Stimulated activated CD4-positive, alpha-beta T cell treated with anti-CD3 and anti-CD28 coated beads, Interleukin-1b, Interleukin-23, amount 100 ng/mL, for 1 hour (primary cell): ENCODE data around the gene OR4X1.
"Not testable (repeated sequence)": the region's sequence is repeated elsewhere in the genome, so short reads cannot be mapped to it uniquely, and the experiment has no call there.

Experiments used
- DNase-seq, 2 donors: peaks; one replicate each; pipeline ENCODE4 v3.0.0-alpha.2; 2020; ENCODE audit warnings: low read depth in 2 of 2

OR4X1 gene

GRCh38 chr11:48263423-48263911, at the start of gene OR4X1:
Gene OR4X1, plus strand, starts transcription at chr11:48263861. Its CDS starts 0 bp downstream, at chr11:48263861.
- DNase-seq = no peak

GRCh38 chr11:48216510-48216909, 47.2 kb upstream of the OR4X1 start, which contains the start of gene OR4B1:
Gene OR4B1, plus strand, starts transcription at chr11:48216810. Its CDS starts 0 bp downstream, at chr11:48216810.
- DNase-seq = no peak

- no peak for DNase-seq
These were observed 34.9 kb upstream of the OR4X1 start for GRCh38 chr11:48228761-48229160.

GRCh38 chr11:48230057-48230456, 33.6 kb upstream of the OR4X1 start:
- not testable (repeated sequence) for DNase-seq

- DNase-seq = no peak
These were observed 25.9 kb upstream of the OR4X1 start for GRCh38 chr11:48237727-48238126.

GRCh38 chr11:48242501-48242900, 21.2 kb upstream of the OR4X1 start:
- no peak for DNase-seq

GRCh38 chr11:48244804-48245203, 18.9 kb upstream of the OR4X1 start, which contains the start of gene OR4X2:
Gene OR4X2, plus strand, starts transcription at chr11:48245104. Its CDS starts 0 bp downstream, at chr11:48245104.
- no peak for DNase-seq

- DNase-seq = no peak
These were observed 14.8 kb upstream of the OR4X1 start for GRCh38 chr11:48248902-48249301.

GRCh38 chr11:48261600-48261999, 2.1 kb upstream of the OR4X1 start:
- DNase-seq = no peak

GRCh38 chr11:48270621-48271020, 7.0 kb downstream of the OR4X1 start:
- no peak for DNase-seq

GRCh38 chr11:48272606-48273005, 8.9 kb downstream of the OR4X1 start:
- DNase-seq = no peak

- DNase-seq = no peak
These were observed 42.3 kb downstream of the OR4X1 start, which contains the start of gene OR4S1 for GRCh38 chr11:48305923-48306322. Gene OR4S1, plus strand, starts transcription at chr11:48306223. Its CDS starts 0 bp downstream, at chr11:48306223.

GRCh38 chr11:48307760-48308386, 44.2 kb downstream of the OR4X1 start:
- DNase-seq = peak; percentile 33 to 49

GRCh38 chr11:48313590-48313989, 49.9 kb downstream of the OR4X1 start:
- DNase-seq = not testable (repeated sequence)
